Measurements from ENCODE around the gene TAOK3.
"Not testable (repeated sequence)": the region's sequence is repeated elsewhere in the genome, so short reads cannot be mapped to it uniquely, and the experiment has no call there.

Gene TAOK3

GRCh38 chr12:118299791-118300460 lies 72.8 kb downstream of the TAOK3 start:
- DNase-seq (ENCODE audit: low spot score), result no peak

GRCh38 chr12:118297284-118297683 lies 75.4 kb downstream of the TAOK3 start:
- DNase-seq (ENCODE audit: low spot score), result no peak

- DNase-seq (ENCODE audit: low spot score), result no peak
Observed at GRCh38 chr12:118292836-118293235, 79.9 kb downstream of the TAOK3 start.

- no peak for DNase-seq (ENCODE audit: low spot score)
Observed at GRCh38 chr12:118290130-118290529, 82.6 kb downstream of the TAOK3 start.

GRCh38 chr12:118288174-118288573 lies 84.5 kb downstream of the TAOK3 start:
- DNase-seq (ENCODE audit: low spot score), result no peak

- no peak for DNase-seq (ENCODE audit: low spot score)
Observed at GRCh38 chr12:118287728-118288127, 85.0 kb downstream of the TAOK3 start.

- DNase-seq (ENCODE audit: low spot score), result no peak
Observed at GRCh38 chr12:118282767-118283166, 89.9 kb downstream of the TAOK3 start.

- not testable (repeated sequence) for DNase-seq (ENCODE audit: low spot score)
Observed at GRCh38 chr12:118278288-118278687, 94.4 kb downstream of the TAOK3 start.

- no peak for DNase-seq (ENCODE audit: low spot score)
Observed at GRCh38 chr12:118274066-118274465, 98.6 kb downstream of the TAOK3 start.

GRCh38 chr12:118271770-118272417 lies 100.8 kb downstream of the TAOK3 start:
- DNase-seq (ENCODE audit: low spot score), result no peak

- no peak for DNase-seq (ENCODE audit: low spot score)
Observed at GRCh38 chr12:118271183-118271582, 101.5 kb downstream of the TAOK3 start.

- DNase-seq (ENCODE audit: low spot score), result no peak
Observed at GRCh38 chr12:118269806-118270205, 102.9 kb downstream of the TAOK3 start.

GRCh38 chr12:118259079-118259478 lies 113.6 kb downstream of the TAOK3 start:
- DNase-seq (ENCODE audit: low spot score), result no peak

GRCh38 chr12:118256352-118256751 lies 116.4 kb downstream of the TAOK3 start:
- DNase-seq (ENCODE audit: low spot score), result no peak

GRCh38 chr12:118249547-118249946 lies 123.2 kb downstream of the TAOK3 start:
- DNase-seq (ENCODE audit: low spot score), result no peak

GRCh38 chr12:118245886-118246285 lies 126.8 kb downstream of the TAOK3 start:
- DNase-seq (ENCODE audit: low spot score), result not testable (repeated sequence)

GRCh38 chr12:118238888-118239287 lies 133.8 kb downstream of the TAOK3 start:
- DNase-seq (ENCODE audit: low spot score), result no peak

GRCh38 chr12:118237908-118238307 lies 134.8 kb downstream of the TAOK3 start:
- no peak for DNase-seq (ENCODE audit: low spot score)

GRCh38 chr12:118237052-118237665 lies 135.5 kb downstream of the TAOK3 start:
- DNase-seq (ENCODE audit: low spot score), result no peak

GRCh38 chr12:118220702-118221101 lies 152.0 kb downstream of the TAOK3 start:
- DNase-seq (ENCODE audit: low spot score), result no peak

- no peak for DNase-seq (ENCODE audit: low spot score)
Observed at GRCh38 chr12:118219772-118220171, 152.9 kb downstream of the TAOK3 start.

- no peak for DNase-seq (ENCODE audit: low spot score)
Observed at GRCh38 chr12:118219106-118219505, 153.6 kb downstream of the TAOK3 start.

GRCh38 chr12:118213452-118213851 lies 159.3 kb downstream of the TAOK3 start:
- DNase-seq (ENCODE audit: low spot score), result no peak

Measured in HuH-7.5 (cell line).